Gastrocnemius medialis (tissue), 4 donors: ENCODE measurements around the gene HDHD3.

Experiments used
- POLR2A ChIP-seq, 2 donors: fragments of 450-650 bp; IDR thresholded peaks; one replicate each; pipeline ENCODE4 v1.6.1; 2017; ENCODE audit warnings: antibody characterized with exemption in 2 of 2, mild to moderate bottlenecking in 2 of 2, moderate library complexity in 2 of 2
- TF ChIP-seq, protein P1 (sequence below), 5 experiments: fragments of 450-650 bp in 3 of 5; fragments of 200-600 bp in 2 of 5; sonication (generic) in 2 of 5; IDR thresholded peaks in 4 of 5; conservative IDR thresholded peaks in 1 of 5; 1 replicate in 4 of 5; 2 replicates in 1 of 5; pipeline ENCODE4 v1.5.1; 2016 to 2019; ENCODE audit warnings: antibody characterized with exemption in 5 of 5, mild to moderate bottlenecking in 3 of 5, moderate library complexity in 3 of 5

DNA sequence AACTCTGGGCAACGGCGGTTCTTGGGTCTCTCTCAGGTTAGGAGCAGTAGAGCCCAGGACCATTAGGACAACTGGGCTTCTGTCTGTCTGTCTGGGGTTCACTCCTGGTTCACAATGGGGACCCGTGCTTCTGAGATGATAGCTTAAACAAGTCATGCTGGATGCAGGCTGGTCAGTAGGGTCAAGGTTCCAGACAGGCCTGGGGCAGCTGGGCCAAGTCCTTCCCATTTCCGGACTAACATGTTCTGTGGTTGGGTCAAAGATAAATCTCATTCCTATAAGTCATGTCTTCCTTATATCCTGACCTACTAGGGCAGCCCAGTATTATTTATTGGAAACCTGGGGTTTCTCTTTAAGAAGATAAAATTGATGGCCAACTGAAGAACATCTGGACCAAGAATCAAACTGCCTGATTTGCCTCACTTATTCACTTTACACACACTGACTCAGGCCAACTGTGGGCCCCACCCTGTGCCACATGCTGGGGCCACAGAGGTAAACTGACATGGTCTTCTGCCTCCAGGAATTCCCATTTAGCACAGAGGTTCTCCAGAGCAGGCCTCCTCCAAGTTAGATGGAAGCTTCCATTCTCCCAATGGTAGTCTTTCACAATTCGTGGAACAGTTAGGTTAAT, 8.3 kb downstream of the HDHD3 start:
- TF ChIP-seq, protein P1, sequence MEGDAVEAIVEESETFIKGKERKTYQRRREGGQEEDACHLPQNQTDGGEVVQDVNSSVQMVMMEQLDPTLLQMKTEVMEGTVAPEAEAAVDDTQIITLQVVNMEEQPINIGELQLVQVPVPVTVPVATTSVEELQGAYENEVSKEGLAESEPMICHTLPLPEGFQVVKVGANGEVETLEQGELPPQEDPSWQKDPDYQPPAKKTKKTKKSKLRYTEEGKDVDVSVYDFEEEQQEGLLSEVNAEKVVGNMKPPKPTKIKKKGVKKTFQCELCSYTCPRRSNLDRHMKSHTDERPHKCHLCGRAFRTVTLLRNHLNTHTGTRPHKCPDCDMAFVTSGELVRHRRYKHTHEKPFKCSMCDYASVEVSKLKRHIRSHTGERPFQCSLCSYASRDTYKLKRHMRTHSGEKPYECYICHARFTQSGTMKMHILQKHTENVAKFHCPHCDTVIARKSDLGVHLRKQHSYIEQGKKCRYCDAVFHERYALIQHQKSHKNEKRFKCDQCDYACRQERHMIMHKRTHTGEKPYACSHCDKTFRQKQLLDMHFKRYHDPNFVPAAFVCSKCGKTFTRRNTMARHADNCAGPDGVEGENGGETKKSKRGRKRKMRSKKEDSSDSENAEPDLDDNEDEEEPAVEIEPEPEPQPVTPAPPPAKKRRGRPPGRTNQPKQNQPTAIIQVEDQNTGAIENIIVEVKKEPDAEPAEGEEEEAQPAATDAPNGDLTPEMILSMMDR (IDR thresholded peaks at IDR 0.05 in 4 of 5, conservative IDR thresholded peaks at IDR 0.05 in 1 of 5), result no peak
- TF ChIP-seq POLR2A (IDR thresholded peaks at IDR 0.05), result no peak
